Adrenal gland (tissue), 5 donors: ENCODE results near the gene GRAMD1A.

Experiments used
- POLR2A ChIP-seq, 2 donors: fragments of 450-650 bp; IDR thresholded peaks; one replicate each; pipeline ENCODE4 v1.6.1; 2017; ENCODE audit warnings: antibody characterized with exemption in 2 of 2, mild to moderate bottlenecking in 2 of 2, moderate library complexity in 1 of 2
- TF ChIP-seq, protein P1 (sequence below), 6 experiments: fragments of 450-650 bp in 4 of 6; fragments of 200-600 bp in 2 of 6; sonication (generic) in 1 of 6; IDR thresholded peaks; 1 replicate in 5 of 6; 2 replicates in 1 of 6; pipeline versions ENCODE4 v1.5.1 to v1.8.0; 2016 to 2021; ENCODE audit warnings: antibody characterized with exemption in 6 of 6, mild to moderate bottlenecking in 2 of 6, moderate library complexity in 1 of 6
- donor health status: DM: no; HTN: no; CAD: no.

DNA sequence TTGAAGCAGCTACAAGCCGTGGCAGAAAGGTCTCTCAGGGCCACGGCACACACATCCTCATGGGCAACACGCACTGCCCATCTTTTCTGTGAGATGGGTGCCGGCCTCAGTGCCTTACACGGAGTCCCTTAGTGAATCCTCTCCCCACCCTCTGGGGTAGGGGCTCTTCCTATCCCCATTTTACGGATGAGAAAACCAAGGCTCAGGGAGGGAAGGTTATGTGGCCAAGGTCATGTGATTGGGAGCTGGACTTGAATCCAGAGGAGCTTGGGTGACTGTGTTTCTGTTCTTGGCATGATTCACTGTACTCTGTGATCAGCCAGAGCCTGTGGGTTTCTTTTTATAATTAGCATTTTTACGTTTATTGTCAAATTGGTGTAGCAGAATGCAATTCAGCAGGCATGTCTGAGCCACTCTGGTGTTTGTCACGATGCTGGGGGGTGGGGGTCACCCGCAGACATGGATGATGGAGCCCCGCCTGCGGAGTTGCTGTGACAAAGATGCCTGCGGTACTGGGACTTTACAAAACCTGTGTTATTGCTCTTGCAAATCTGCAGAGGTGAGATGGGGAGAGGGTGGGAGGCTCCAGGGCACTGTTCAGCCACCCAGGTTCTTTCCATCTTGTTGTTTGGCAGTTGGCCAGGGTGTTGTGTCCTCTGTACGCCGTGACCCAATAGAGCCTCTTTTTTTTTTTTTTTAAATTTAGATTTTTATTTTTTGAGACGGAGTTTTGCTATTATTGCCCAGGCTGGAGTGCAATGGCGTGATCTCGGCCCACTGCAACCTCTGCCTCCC lies 34.7 kb downstream of the GRAMD1A start:
- TF ChIP-seq, protein P1, sequence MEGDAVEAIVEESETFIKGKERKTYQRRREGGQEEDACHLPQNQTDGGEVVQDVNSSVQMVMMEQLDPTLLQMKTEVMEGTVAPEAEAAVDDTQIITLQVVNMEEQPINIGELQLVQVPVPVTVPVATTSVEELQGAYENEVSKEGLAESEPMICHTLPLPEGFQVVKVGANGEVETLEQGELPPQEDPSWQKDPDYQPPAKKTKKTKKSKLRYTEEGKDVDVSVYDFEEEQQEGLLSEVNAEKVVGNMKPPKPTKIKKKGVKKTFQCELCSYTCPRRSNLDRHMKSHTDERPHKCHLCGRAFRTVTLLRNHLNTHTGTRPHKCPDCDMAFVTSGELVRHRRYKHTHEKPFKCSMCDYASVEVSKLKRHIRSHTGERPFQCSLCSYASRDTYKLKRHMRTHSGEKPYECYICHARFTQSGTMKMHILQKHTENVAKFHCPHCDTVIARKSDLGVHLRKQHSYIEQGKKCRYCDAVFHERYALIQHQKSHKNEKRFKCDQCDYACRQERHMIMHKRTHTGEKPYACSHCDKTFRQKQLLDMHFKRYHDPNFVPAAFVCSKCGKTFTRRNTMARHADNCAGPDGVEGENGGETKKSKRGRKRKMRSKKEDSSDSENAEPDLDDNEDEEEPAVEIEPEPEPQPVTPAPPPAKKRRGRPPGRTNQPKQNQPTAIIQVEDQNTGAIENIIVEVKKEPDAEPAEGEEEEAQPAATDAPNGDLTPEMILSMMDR (IDR thresholded peaks at IDR 0.05): no peak
- no peak for TF ChIP-seq POLR2A (IDR thresholded peaks at IDR 0.05)
